GM19035 (cell line): Measurements from ENCODE around the gene TIMP2.
"Not testable (repeated sequence)": the region's sequence is repeated elsewhere in the genome, so short reads cannot be mapped to it uniquely, and the experiment has no call there.

Experiments
- ATAC-seq: cut with Tn5 transposase; IDR thresholded peaks from one replicate; pipeline ENCODE4 v1.9.1; 2021; ENCODE audit not compliant: unreplicated experiment

The TIMP2 gene

DNA sequence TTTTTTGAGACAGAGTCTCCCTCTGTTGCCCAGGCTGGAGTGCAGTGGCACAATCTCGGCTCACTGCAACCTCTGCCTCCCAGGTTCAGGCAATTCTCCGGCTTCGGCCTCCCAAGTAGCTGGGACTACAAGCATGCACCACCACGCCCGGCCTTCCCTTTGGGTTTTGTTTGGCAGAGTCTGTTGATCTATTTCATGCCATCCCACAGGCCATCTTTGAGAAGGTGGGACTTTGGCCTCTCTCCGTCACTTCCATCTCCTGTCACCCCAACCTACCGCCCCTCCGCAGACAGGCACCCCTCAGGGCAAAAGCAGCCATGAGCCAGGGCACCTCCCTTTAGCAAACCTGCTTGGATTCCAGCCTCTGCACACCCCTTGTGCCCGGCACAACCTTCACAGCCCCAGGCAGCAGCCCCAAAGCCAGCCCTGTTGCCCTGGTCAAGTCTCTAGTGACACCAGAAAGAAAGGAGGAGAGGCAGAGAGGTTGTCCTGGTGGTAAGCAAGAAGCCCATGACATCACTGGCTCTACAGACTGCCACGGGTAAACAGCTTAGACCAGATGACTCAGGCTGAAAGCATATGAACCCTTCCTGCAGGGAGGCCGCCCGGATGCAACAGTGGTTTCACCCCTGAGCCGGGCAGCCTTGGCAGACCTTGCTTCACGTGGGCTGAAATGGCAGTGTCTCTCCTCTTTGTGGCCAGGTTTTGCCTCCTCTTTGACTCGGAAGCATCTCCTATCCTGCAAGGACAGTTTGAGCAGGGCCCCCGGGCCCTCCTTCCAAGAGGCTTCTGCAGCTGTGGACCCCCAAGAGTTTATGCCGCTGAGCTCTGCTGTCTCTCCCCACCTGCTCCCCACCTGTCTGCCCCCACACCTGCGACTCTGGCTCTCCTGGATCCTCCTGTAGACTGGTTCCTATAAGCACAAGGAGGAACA is 8.1 kb upstream of the TIMP2 start:
- no peak for ATAC-seq

DNA sequence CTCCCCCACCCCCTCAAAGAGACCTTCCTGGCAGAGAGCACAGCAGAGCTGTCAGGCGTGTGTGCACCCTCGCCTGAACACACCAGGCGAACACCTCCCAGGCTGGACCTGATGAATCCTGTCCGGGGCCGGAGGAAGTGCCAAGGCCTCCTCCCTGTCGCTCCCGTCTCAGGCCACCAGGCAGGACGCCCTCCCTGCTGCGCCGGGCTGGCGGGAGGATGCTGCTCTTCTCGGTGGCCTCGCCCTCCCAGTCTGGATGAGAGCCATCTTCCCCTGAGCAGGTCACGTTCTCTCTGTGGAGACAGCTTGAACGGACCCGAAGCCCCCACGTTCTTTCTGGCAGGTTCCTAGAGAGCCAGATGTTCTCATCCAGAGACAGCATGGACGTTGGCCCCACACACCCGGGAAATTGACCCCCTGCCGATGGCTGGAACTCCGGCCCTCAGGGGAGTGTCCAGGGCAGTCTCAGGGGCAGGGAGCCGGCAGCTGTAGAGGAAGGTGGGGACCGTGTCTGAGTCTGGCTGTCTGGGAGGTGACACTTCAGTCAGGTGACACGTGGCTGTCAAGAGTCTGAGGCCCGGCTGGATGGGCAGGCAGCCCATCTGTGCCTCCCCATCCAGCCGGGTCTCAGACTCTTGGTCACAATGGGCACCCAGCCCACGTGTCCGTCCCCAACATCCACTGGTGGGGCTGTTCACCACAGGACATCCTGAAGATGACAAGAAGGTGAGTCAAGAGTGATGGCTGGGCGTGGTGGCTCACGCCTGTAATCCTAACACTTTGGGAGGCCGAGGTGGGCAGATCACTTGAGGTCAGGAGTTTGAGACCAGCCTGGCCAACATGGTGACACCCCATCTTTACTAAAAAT is 5.0 kb upstream of the TIMP2 start:
- no peak for ATAC-seq

DNA sequence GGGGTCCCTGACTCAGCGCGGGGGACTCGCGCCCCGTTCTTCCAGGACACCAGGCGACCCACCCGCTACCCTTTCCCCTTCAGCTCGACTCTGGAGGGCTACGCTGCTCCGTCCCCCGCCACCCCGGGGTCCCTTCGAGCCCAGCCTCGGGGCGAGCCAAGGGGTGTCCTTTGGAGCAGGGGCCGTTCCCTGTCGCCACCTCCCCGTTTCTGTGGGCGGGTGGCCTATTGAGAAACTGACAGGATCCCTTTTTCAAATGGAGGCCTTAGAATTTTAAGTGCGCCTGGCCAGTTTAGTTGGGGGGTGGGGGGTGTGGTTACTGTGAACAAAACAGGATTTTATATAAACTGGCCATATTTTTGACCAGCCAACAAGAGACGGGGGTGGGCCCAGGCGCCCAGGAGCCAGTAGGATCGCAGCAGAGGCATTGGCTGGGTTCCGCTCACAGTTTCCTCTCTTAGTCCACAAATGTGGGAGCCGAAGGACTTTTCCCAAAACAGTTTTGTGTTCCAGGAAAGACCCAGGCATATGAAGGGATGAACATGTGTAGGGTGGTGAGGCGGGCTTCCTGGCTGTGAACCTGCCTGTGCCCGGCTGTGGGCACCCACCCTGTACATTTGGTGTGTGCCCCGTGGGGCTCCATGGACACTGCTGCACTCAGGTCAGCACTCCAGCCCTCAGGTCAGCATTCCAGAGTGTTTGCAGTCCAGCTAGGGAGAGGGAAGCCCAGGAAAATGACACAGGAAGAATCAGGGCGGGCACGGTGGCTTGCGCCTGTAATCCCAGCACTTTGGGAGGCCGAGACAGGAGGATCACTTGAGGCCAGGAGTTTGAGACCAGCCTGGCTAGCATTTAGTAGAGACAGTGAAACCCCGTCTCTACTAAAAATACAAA is 722 bp upstream of the TIMP2 start:
- ATAC-seq, result no peak

DNA sequence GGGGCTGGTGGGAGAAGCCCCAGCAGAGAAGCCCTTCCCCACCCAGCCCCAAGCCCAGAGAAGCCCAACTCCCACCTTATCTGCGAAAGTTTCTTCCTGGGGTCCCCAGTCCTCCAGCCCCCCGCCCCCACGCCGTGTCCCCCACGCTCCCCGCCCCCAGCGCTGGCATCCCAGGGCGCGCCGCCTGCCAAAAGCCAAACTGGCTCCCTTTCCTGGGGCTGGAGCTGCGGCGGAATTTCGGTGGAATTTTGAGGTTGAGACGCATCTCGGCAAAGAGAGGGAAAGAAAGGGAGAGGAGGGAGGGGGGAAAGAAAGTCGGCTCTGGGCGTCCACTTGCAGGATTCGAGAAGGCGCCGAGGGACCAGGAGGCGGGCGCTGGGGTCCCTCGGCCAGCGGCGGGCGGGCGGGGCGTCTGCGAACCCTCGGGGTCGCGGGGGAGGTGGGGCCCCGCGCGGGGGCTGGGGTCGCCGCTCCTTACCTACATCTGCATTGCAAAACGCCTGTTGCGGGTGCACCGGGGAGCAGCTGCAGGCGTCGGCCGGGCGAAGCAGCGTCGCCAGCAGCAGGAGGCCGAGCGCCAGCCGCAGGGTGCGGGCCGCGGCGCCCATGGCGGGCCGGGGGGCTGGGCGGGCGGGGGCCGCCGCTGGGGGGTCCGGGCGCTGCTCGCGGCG is 571 bp downstream of the TIMP2 start:
- no peak for ATAC-seq

DNA sequence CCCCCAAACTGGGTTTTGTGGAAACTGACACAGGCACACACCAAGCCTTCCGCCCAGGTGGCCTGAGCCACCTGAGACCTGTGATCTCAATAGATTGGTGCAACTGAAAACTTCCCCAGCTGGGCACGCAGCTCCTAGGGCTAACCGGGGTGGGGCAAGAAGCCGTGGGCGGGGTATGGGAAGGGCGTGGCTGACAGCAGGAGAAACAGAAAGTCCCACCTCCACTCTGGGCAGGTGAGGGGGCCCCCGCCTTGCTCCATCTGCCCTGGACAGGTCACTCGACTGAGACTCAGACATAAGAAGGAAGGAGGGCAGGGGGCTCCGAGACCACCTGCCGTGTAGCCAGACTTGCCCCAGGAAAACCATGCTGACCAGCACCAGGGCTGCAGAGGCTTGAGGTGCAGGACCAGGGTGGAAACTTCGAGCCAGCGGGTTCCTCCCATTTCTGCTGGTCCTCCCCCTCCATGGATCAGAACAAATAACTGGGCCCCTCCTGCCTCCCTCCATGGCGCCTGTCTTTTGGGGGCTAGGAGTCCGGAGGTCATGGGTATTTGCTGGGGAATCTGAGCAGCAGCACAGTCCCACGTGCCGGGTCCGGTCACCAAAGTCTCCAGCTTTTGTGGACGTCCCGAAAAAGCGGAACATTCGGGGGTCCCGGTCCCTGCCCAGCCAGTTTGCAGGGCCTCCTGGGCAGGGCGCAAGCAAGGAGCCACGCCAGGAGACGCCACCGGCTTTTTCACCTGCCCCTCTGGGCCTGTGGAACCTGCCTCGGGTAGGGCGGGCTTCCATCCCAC is 1.3 kb downstream of the TIMP2 start:
- no peak for ATAC-seq

DNA sequence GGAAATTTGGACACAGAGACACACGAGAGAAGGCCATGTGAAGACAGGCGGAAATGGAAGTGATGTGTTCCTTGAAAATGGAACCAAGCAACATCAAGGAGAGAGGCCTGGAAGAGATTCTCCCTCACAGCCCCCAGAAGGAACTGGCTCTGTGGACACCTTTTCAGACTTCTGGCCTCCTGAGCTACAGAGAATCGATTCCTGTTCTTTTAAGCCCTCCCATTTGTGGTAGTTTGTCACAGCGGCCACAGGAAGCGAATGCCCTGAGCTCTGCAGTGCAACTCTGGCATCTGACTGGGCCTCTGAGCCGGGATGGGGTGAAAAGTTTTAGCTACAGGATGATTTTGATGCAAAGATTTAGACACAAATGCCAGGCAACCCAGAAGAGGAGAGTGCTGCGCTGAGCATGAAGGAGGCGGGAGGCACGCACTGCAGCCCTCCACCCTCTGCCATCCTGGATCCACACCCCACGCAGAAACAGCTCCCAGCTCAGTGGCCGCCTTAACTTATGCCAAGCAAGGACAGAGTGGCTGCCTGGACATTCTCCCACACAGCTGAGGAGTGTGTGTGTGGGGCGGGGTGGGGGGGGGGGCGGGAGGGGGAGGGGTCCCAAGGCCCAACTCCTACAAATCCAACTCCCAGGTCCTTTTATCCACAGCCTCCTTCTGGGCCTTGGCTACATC is 2.2 kb downstream of the TIMP2 start:
- no peak for ATAC-seq

DNA sequence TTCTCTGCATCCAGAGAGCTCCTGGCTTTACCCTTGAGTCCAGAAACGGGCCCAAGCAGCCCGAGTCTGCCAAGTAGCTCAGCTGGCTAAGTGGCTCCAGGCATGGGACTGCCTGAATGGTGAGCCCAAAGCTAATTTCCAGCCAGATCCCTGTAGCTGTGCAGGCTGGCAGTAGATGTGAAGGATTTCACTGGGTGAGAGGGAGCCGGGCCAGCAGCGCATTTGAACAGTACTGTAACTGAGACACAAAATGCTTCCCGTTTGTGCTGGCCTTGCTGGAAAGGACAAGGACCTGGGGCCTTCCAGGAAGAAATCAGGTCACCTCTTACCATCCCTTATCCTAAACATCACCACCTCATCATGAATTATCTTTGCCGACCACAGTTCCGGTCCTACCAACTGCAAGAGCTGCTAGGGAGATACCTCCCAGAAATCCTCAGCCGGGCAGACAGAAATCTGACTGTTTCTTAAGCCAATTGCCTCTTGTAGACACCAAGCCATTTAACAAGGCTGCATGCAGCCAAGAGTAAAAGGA is 3.7 kb downstream of the TIMP2 start:
- ATAC-seq, result no peak

DNA sequence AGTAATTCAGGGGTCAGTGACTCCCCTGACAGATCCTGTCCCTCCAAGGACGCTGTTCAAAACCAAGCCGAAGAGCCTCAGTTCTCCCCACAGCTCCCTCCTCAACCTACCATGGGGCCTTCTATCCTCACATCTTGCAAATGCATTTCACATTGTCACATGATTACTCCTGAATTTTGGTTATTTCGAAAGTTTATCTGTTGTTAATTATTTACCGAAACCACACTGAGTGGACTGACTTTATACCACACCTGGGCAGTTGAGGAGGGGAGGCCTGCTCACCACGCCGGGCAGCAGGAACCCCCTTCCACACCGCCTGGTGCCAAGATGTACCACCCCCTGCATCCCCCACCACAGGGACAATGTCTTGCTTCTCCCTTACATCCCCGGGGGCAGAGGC is 4.7 kb downstream of the TIMP2 start:
- ATAC-seq, result no peak

DNA sequence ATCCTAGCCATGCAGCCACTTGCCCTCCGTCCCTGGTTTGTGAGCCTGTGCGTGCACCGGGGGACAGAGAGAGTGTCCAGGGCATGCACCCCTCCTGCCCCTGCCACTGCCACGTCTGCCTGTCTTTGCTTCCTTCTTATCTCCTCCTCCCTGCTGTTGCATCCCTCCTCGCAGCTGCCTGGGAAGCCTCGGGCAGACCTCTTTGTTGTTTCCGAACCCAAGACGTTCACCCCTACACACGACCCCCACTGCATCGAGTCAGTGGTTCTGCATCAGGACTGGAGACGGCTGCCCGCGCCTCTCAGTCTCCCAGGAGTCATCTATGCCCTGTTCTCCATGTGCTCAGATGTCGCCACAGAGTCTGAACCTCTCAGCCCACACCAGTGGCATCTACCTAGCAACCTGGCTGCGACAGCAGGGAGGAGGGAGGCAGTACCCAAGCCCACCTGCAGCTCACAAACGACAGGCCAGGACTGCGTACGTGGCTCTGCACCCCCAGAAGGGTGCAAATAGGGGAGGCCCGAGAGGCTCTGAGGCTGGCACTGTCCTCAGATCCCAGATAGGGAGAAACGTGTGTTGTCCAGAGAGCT is 5.2 kb downstream of the TIMP2 start:
- ATAC-seq, result no peak

DNA sequence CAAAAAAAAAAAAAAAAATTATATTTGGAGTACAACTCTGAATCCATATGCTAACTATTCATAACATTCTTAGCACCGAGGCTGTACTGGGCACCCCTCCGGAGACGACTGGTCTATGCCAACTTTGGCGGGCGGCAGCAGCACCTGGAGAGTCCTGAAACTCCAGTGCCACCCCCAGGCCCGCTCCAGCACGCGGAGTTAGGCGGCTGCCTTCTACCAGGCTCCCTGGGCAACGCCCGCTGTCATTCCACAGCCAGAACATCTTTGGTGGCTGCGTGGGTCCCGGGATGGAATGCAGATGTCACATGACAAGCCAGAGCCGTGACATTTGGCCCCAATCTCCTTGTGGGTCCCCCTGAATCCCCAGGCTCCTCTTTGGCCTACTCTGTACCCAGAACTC is 6.2 kb downstream of the TIMP2 start:
- no peak for ATAC-seq

DNA sequence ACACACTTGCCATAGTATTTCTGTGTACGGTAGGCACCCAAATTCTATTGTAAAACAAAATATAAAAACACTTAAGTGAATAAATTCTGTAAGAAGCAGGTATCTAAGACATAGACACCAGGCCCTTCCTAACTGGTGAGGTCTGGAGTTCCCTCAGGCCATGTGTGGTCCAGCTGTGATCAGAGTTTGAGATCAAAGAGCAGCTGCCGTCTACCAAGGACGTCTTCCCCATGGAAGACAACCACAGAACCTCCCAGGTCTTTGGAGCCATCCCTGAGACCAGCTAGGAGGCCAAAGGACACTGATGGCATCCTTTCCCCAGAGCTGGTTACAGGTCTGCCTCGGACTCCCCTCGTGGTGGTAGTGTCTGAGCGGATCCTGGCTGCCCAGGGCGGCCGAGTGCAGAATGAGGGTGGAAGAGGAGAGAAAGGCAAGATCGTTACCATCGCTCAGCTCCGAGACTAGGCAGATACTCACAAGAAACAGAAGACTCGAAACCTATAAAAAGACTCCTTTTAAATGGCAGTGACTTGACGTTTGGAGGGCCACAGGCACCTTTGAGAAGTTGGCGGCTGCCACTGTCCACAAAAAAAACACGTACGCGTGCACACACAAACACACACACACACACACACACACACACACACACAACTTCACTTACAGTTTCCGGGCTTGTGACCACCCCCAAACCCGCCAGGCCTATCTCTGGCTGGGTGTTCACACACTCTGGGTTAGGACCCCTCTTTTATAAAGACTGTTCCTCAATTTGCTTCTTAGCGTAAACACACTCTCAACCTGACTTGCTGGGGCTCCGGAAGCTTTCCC is 7.5 kb downstream of the TIMP2 start:
- ATAC-seq, result no peak

DNA sequence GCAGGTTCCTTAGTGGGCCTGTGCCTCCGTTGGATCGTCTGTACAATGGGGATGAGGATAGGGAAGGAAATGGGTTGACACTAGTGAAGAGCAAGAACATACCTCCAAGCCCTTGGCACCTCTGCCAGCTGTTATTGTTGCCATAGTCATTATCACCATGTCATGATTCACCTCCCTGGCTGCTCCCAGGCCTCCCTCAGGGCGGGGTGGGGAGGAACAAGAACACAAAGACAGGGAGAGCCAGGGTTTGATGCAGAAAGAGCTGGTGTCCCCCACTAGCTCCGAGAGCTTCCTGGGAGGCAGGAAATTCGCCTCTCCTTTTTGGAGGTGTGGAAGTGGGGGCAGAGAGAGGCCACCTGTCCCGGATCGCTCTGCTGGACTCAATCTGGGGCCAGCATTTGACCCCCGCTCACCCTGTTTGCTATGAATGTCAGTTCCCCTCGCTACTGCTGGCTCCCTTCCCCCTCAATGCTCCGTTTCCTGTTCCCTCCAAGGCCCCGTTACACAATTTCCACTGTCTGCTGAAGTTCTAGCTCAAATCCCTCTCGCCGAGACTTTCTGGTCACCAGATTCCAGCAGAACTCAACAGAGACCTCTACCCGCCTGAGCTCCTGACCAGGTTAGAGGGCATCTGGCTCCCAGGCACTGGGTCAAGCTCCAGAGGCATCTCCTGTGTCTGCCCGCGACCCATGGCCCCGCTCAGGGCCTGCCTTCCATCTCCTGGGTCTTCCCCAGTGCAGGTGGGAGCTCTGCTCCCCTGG is 9.1 kb downstream of the TIMP2 start:
- ATAC-seq, result no peak

DNA sequence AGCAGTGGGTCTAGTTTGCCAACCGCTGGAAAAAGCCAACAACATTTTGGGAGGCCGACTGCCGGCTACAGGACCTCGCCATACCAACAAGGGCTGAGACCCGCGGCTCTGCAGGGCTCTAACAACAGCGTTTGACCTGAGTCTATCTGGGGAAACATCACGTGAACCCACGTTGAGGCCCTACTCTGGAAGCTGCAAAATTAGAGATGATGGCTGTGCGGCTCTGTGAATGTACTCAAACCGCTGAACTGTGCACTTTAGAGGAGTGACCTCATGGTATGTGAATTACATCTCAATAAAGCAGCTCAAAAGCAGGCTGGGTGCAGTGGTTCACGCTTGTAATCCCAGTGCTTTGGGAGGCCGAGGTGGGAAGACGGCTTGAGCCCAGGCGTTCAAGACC is 12.1 kb downstream of the TIMP2 start:
- ATAC-seq, result no peak

DNA sequence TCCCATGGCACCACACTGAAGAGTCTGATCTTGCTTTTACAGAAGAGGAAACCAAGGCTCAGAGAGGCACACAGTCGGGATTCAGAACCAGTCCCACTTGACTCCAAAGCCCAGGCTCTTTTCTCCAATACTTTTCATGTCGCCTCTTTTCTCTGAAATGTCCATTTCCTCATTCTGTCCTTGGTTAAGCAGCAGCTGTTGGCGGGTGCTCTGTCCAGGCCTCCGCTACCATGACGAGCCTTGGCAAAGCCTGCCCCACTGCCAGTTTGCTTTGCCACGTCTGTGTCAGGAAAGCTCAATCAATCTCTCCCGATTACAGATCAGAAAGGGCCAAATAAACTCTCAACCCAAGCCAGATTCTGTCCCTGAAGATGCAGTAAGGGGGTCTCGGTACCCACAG is 13.1 kb downstream of the TIMP2 start:
- no peak for ATAC-seq

DNA sequence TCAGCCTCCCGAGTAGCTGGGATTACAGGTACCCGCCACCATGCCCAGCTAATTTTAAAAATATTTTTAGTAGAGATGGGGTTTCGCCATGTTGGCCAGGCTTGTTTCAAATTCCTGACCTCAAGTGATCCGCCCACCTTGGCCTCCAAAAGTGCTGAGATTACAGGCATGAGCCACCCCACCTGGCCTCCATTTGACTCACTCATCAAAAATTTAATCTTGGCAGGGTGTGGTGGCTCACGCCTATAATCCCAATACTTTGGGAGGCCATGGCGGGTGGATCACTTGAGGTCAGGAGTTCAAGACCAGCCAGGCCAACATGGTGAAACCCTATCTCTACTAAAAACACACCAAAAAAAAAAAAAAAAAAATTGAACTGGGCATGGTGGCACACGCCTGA is 13.6 kb downstream of the TIMP2 start:
- not testable (repeated sequence) for ATAC-seq

DNA sequence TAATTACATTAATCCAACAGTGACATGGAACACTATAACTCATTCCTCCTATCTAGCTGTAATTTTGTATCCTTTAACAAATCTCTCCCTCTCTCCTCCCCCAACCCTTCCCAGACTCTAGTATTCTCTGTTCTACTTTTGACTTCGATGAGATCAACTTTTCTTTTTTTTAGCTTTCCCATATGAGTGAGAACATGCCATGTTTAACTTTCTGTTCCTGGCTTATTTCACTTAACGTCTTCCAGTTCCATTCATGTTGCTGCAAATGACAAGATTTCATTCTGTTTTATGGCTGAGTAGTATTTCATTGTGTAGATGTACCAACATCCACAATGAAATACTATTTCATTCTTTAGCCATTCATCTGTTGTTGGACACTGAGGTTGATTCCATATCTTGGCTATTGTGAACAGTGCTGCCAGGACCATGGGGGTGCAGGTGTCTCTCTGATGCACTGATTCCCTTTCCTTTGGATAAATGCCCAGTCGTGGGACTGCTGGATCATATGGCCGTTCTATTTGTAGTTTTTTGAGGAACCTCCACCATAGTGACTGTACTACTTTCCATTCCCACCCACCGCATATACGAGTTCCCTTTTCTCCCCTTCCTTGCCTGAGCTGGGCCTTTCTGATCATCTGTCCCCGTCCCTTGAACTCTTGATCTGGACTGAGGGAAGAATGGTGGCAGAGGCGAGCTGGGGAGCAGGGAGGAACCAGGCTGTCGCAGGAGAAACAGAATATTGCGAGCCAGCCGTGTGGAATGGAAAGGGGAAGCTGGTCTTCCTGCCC is 14.5 kb downstream of the TIMP2 start:
- no peak for ATAC-seq
